ENCODE results near the gene LRG1.
"Not testable (repeated sequence)": the region's sequence is repeated elsewhere in the genome, so short reads cannot be mapped to it uniquely, and the experiment has no call there.

The LRG1 gene

GRCh38 chr19:4550018-4550417 is 10.2 kb upstream of the LRG1 start:
- DNase-seq, result no peak

- no peak for DNase-seq
These were observed 8.4 kb upstream of the LRG1 start for GRCh38 chr19:4548238-4548584.

GRCh38 chr19:4547303-4548237 is 7.7 kb upstream of the LRG1 start:
- no peak for DNase-seq

GRCh38 chr19:4543842-4544647 is 4.2 kb upstream of the LRG1 start:
- DNase-seq, result no peak

GRCh38 chr19:4542896-4543841 is 3.3 kb upstream of the LRG1 start:
- DNase-seq, result no peak

GRCh38 chr19:4541806-4542145 is 1.9 kb upstream of the LRG1 start:
- DNase-seq, result not testable (repeated sequence)

GRCh38 chr19:4541114-4541805 is 1.4 kb upstream of the LRG1 start:
- DNase-seq, result no peak

GRCh38 chr19:4539169-4539692 is 605 bp downstream of the LRG1 start:
- DNase-seq, result no peak

- no peak for DNase-seq
These were observed 1.3 kb downstream of the LRG1 start for GRCh38 chr19:4538601-4538954.

GRCh38 chr19:4537953-4538600 is 1.8 kb downstream of the LRG1 start:
- DNase-seq, result no peak

GRCh38 chr19:4536798-4537197 is 3.0 kb downstream of the LRG1 start:
- no peak for DNase-seq

GRCh38 chr19:4534836-4535658 is 4.8 kb downstream of the LRG1 start, which contains the start of gene PLIN5:
TSS of gene PLIN5 (minus strand) at chr19:4535224. CDS start at chr19:4534074, 1,150 bp downstream.
- peak; percentile 44 for DNase-seq

GRCh38 chr19:4533835-4534424 is 5.9 kb downstream of the LRG1 start:
- DNase-seq, result no peak

GRCh38 chr19:4533334-4533733 is 6.5 kb downstream of the LRG1 start:
- DNase-seq, result no peak

GRCh38 chr19:4531562-4532165 is 8.2 kb downstream of the LRG1 start:
- DNase-seq, result no peak

GRCh38 chr19:4529924-4530522 is 9.8 kb downstream of the LRG1 start:
- DNase-seq, result no peak

GRCh38 chr19:4528843-4529242 is 11.0 kb downstream of the LRG1 start:
- no peak for DNase-seq

GRCh38 chr19:4527377-4527776 is 12.5 kb downstream of the LRG1 start:
- DNase-seq, result not testable (repeated sequence)

- DNase-seq, result no peak
These were observed 14.3 kb downstream of the LRG1 start for GRCh38 chr19:4525563-4526002.

Data from SHP77 treated with DMSO at 0.1 percent for 48 hours (cell line).